K562 (cell line): ENCODE data around the gene ZNF23. TPM values are rescaled to one million over a fixed set of nuclear protein-coding genes. Genes with fewer than 3 reads are reported as not detected.

Experiments
- BRD4 ChIP-seq: fragments of 200-600 bp; sonication (generic); IDR thresholded peaks from 2 replicates; pipeline ENCODE4 v1.6.1; 2017; ENCODE audit warnings: inconsistent platforms
- CBX3 ChIP-seq, 2 experiments: IDR thresholded peaks; 1 replicate in 1 of 2; 2 replicates in 1 of 2; pipeline ENCODE4 v1.6.1; 2012; ENCODE audit warnings: inconsistent platforms in 2 of 2, low read length in 2 of 2, borderline replicate concordance in 1 of 2, control low read depth in 1 of 2
- ETV6 ChIP-seq, 3 experiments: fragments of 150-350 bp in 1 of 3; sonication (generic) in 1 of 3; formaldehyde crosslinking in 1 of 3; IDR thresholded peaks; 2 replicates each; pipeline versions ENCODE4 v1.6.1 to v1.8.0; 2014 to 2022; ENCODE audit warnings: borderline replicate concordance in 2 of 3, low read depth in 2 of 3, antibody characterized with exemption in 1 of 3, low read length in 1 of 3, mild to moderate bottlenecking in 1 of 3, missing genetic modification reagents in 1 of 3
- HDAC1 ChIP-seq, 2 experiments: fragments of 450-650 bp; IDR thresholded peaks; 2 replicates each; pipeline ENCODE4 v1.6.1; 2016 to 2017; ENCODE audit warnings: inconsistent platforms in 1 of 2, mild to moderate bottlenecking in 1 of 2, moderate library complexity in 1 of 2
- HNRNPL ChIP-seq: fragments of 200-400 bp; formaldehyde crosslinking; IDR thresholded peaks from 2 replicates; pipeline ENCODE4 v1.6.1; 2017; ENCODE audit warnings: low read depth, mild to moderate bottlenecking, low read length
- JUND ChIP-seq, 2 experiments: IDR thresholded peaks; 2 replicates in 1 of 2; 3 replicates in 1 of 2; pipeline ENCODE4 v1.6.1; 2011; ENCODE audit warnings: borderline replicate concordance in 2 of 2, low read depth in 2 of 2, low read length in 2 of 2, improper control_type of control experiment in 1 of 2, missing biosample characterization in 1 of 2, missing genetic modification characterization in 1 of 2, missing genetic modification reagents in 1 of 2
- NR2C2 ChIP-seq, 2 experiments: fragments of 200-800 bp in 1 of 2; sonication (Bioruptor generic) in 1 of 2; sonication (generic) in 1 of 2; formaldehyde crosslinking in 1 of 2; IDR thresholded peaks; 2 replicates each; pipeline versions ENCODE4 v1.6.1 to v1.8.0; 2016 to 2022; ENCODE audit warnings: mild to moderate bottlenecking in 1 of 2, missing compliant biosample characterization in 1 of 2, missing genetic modification characterization in 1 of 2, missing genetic modification reagents in 1 of 2
- RCOR1 ChIP-seq, 2 experiments: IDR thresholded peaks; 2 replicates each; pipeline ENCODE4 v1.6.1; 2012; ENCODE audit warnings: low read depth in 2 of 2, low read length in 2 of 2, borderline replicate concordance in 1 of 2, improper control_type of control experiment in 1 of 2
- REST ChIP-seq, 2 experiments: fragments of 450-650 bp; formaldehyde crosslinking in 1 of 2; IDR thresholded peaks; 2 replicates each; pipeline versions ENCODE4 v1.4.0 to v1.6.1; 2014 to 2020; ENCODE audit warnings: mild to moderate bottlenecking in 2 of 2, borderline replicate concordance in 1 of 2, low read depth in 1 of 2
- SMC3 ChIP-seq: conservative IDR thresholded peaks from 2 replicates; pipeline ENCODE4 v1.6.1; 2011; ENCODE audit warnings: low read depth, low read length, improper control_type of control experiment; ENCODE audit not compliant: insufficient read depth
- TEAD4 ChIP-seq, 2 experiments: sonication (generic) in 1 of 2; formaldehyde crosslinking in 1 of 2; IDR thresholded peaks; 2 replicates each; pipeline versions ENCODE4 v1.6.1 to v1.8.0; 2012 to 2022; ENCODE audit warnings: borderline replicate concordance in 1 of 2, inconsistent platforms in 1 of 2, low read length in 1 of 2, mild to moderate bottlenecking in 1 of 2, missing genetic modification reagents in 1 of 2
- ZNF644 ChIP-seq: fragments of 200-800 bp; sonication (Bioruptor generic); IDR thresholded peaks from 2 replicates; pipeline ENCODE4 v1.6.1; 2016; ENCODE audit warnings: low read depth, missing genetic modification characterization, missing compliant biosample characterization
- polyA plus RNA-seq, 8 experiments: library from polyadenylated mRNA; depleted of rRNA in 4 of 8; stranded (reverse) in 5 of 8; unstranded in 3 of 8; fragments of >200 nt; fragmentation: Nextera tagmentation in 2 of 8; fragmentation: Illumina TruSeq in 1 of 8; extraction: Ambion mirVana in 2 of 8; extraction: Trizol in 1 of 8; gene quantifications; 2 replicates each; pipeline versions ENCODE4 v1.2.1 to v1.2.3, GENCODE V29; 2011 to 2014; ENCODE audit warnings: inconsistent platforms in 1 of 8, missing spikeins in 1 of 8
- total RNA-seq, 7 experiments: library from RNA; depleted of rRNA in 6 of 7; stranded (reverse); fragments of >200 nt in 6 of 7; fragmentation: Illumina TruSeq in 2 of 7; extraction: Trizol in 2 of 7; gene quantifications; 2 replicates each; pipeline versions ENCODE4 v1.2.1 to v1.2.3, GENCODE V29; 2011 to 2021; ENCODE audit warnings: low replicate concordance in 1 of 7
- TF ChIP-seq, protein P1 (sequence below): fragments of 450-650 bp; conservative IDR thresholded peaks from 2 replicates; pipeline ENCODE4 v1.6.1; 2016; ENCODE audit warnings: missing genetic modification characterization, low read depth, mild to moderate bottlenecking, control low read depth, missing compliant biosample characterization

Gene ZNF23
- total and polyA plus RNA-seq, 9 of the 15 experiments (the other 6 are each of a cell fraction or from before 2014, with no cell fraction given): 4.7 to 13.4 (median 11.2) TPM

DNA sequence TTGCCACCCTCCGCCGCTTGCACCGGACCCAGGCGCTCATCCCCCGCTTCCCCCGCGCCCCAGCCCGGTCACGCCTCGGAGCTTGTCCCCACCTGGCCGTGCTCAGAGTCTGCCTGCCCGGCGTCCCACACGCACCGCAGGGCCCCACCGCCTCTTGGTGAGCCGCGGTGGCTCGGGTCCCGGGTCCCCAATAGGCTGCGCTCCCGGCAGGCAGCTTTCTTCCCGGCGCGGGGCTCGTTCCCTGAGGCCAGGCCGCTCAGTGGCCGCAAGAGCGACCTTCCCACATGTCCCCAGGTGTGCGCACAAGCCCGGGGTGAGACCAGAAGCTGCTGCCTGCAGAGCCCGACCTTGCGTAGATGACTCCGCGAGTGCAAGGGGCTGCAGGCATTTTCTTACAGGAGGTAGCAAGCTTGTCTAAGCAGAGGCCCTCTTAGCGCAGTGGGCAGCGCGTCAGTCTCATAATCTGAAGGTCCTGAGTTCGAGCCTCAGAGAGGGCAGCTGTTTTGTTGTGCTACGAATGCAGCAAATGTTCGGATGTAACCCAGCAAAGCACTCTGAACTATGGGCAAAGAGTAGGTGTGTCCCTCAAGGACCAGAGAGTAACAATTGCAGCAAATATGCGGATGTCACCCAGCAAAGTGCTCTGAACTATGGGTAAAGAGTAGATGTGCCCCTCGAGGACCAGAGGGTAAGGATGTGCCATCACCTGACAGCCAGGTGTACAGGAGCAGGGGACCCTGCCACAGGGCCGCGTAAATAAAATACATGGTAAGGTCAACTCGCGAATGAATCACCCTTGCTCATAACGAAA is 35.8 kb downstream of the ZNF23 start (continued):
- TF ChIP-seq JUND (IDR thresholded peaks at IDR 0.05; ENCODE audit: borderline replicate concordance, low read depth, low read length): no peak
- 0 out of 3 replicates have a peak, but pooled peaks have one; percentile 29 for TF ChIP-seq JUND (tag; IDR thresholded peaks at IDR 0.05; ENCODE audit: borderline replicate concordance, low read depth, low read length)
- peak in 1 of 2 experiments; percentile 30; a peak in 1 of 4 replicates for TF ChIP-seq RCOR1 (IDR thresholded peaks at IDR 0.05; ENCODE audit: borderline replicate concordance in 1 of 2, low read depth in 2 of 2, low read length in 2 of 2)
- TF ChIP-seq, protein P1, sequence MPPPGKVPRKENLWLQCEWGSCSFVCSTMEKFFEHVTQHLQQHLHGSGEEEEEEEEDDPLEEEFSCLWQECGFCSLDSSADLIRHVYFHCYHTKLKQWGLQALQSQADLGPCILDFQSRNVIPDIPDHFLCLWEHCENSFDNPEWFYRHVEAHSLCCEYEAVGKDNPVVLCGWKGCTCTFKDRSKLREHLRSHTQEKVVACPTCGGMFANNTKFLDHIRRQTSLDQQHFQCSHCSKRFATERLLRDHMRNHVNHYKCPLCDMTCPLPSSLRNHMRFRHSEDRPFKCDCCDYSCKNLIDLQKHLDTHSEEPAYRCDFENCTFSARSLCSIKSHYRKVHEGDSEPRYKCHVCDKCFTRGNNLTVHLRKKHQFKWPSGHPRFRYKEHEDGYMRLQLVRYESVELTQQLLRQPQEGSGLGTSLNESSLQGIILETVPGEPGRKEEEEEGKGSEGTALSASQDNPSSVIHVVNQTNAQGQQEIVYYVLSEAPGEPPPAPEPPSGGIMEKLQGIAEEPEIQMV (tag): no peak
- TF ChIP-seq CBX3 (IDR thresholded peaks at IDR 0.05; ENCODE audit: borderline replicate concordance in 1 of 2, low read length in 2 of 2): peak in 1 of 2 experiments; percentile 44; a peak in 1 of 3 replicates
- TF ChIP-seq NR2C2 (CRISPR knock-in tag; IDR thresholded peaks at IDR 0.05): no peak
- TF ChIP-seq NR2C2 (tag; IDR thresholded peaks at IDR 0.05): peak; percentile 46; the same call in 1 of the 2 replicates
- no peak for TF ChIP-seq BRD4
- peak; percentile 36; the same call in 1 of the 2 replicates for TF ChIP-seq TEAD4 (IDR thresholded peaks at IDR 0.05; ENCODE audit: low read length)
- TF ChIP-seq TEAD4 (CRISPR knock-in tag; IDR thresholded peaks at IDR 0.05; ENCODE audit: borderline replicate concordance): no peak
- TF ChIP-seq HDAC1 (IDR thresholded peaks at IDR 0.05): peak in 1 of 2 experiments; percentile 42; a peak in 1 of 4 replicates
- 0 out of 2 replicates have a peak, but pooled peaks have one; percentile 54 for TF ChIP-seq HNRNPL
- no peak for TF ChIP-seq ETV6 (IDR thresholded peaks at IDR 0.05; ENCODE audit: borderline replicate concordance in 1 of 2, low read depth in 2 of 2, low read length in 1 of 2)
- TF ChIP-seq ETV6 (CRISPR knock-in tag; IDR thresholded peaks at IDR 0.05; ENCODE audit: borderline replicate concordance): no peak
- no peak for TF ChIP-seq ZNF644
- TF ChIP-seq SMC3: no peak
- TF ChIP-seq REST (IDR thresholded peaks at IDR 0.05; ENCODE audit: borderline replicate concordance): peak; percentile 8; the same call in 1 of the 2 replicates
- no peak for TF ChIP-seq REST (CRISPR knock-in tag; IDR thresholded peaks at IDR 0.05; ENCODE audit: low read depth)
